ENCODE data around the gene PLD1.

PLD1 gene

DNA sequence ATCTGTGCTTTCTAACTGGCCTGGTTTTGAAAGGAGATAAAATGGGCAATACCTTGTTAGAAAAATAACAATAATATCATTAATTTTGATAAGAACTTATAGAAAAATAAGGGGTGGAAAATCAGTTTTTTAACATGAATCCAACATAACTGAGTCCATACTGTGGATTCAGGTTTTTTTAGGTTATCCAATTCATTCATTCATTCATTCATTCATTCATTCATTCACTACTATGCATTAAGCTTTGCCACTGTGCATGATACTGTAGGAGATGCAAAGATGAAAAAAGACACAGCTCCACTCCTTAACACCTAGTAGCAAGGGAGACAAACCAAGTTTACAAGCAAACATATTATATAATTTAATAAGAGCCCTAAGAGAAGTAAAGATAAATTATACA lies 253.1 kb downstream of the PLD1 start:
- no peak overlapping the region for H2BK12ac ChIP-seq (ENCODE audit: low read length)
- no peak overlapping the region for H2AK5ac ChIP-seq (ENCODE audit: low read length)
- no peaks in the 10 kb centered on the region for H3K4me1 ChIP-seq (ENCODE audit: control insufficient read depth in 1 of 2, insufficient read depth in 2 of 2, low read length in 2 of 2)
- no peak overlapping the region for H3K4ac ChIP-seq (ENCODE audit: low read depth, low read length)
- no peaks in the 10 kb centered on the region for H3K27me3 ChIP-seq (ENCODE audit: insufficient read depth, low read length)
- no peak overlapping the region for H4K8ac ChIP-seq (ENCODE audit: low read depth, low read length)
- no peak overlapping the region for H3K9ac ChIP-seq (ENCODE audit: low read length)
- H3K79me2 ChIP-seq (ENCODE audit: control insufficient read depth, insufficient read depth, low read length, poor library complexity), result no peaks in the 10 kb centered on the region
- H3K14ac ChIP-seq (ENCODE audit: low read length), result no peak overlapping the region
- no peak overlapping the region for H2BK120ac ChIP-seq (ENCODE audit: insufficient read depth, low read length, poor library complexity)
- no peak overlapping the region for H3K4me3 ChIP-seq (ENCODE audit: low read depth, low read length)
- no peaks in the 10 kb centered on the region for H3K9me3 ChIP-seq (ENCODE audit: insufficient read depth, low read depth, low read length)
- no peaks in the 10 kb centered on the region for H3K36me3 ChIP-seq (ENCODE audit: control insufficient read depth in 1 of 2, insufficient read depth in 2 of 2, low read length in 2 of 2)
- no peak for DNase-seq
- H3K27ac ChIP-seq (ENCODE audit: low read depth, low read length), result no peak overlapping the region
- H2AFZ ChIP-seq (ENCODE audit: insufficient read depth, low read length, poor library complexity), result no peak overlapping the region
- H3K18ac ChIP-seq (ENCODE audit: low read length), result no peak overlapping the region
- H4K91ac ChIP-seq (ENCODE audit: low read depth, low read length), result no peak overlapping the region
- H4K12ac ChIP-seq (ENCODE audit: low read depth, low read length), result no peak overlapping the region
- no peak overlapping the region for H3K23ac ChIP-seq (ENCODE audit: low read length)
- H3K79me1 ChIP-seq (ENCODE audit: low read length), result no peaks in the 10 kb centered on the region
- no peak overlapping the region for H3K4me2 ChIP-seq (ENCODE audit: low read length)
- H2BK5ac ChIP-seq (ENCODE audit: low read depth, low read length, poor library complexity), result no peak overlapping the region

DNA sequence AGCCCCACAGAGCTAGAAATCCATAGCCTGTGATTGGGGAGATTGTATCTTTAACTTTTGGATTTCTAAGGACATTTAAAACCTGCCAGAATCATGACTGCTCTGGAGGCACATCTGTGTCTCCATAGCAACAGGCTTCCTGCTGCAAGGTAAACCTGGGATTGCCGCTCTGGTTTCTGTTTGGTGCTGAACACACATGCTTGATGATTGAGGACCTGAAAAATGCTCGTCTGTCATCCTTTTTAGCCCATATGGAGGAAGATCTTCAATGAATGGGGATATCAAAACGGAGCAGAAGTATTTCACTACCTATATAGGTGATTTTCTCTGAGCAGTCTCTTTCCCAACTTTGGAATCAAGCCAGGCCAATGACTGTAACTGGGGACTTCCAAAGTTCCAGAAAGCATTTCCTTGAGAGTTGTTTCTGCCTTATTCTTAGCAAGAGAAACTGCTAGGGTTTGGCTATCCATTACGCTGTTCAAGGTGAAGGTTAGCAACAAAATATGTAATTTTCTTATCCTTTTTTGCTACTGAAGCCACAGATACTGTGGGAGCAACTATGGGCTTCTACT lies 253.6 kb downstream of the PLD1 start:
- H2BK5ac ChIP-seq (ENCODE audit: low read depth, low read length, poor library complexity), result no peak overlapping the region
- H3K18ac ChIP-seq (ENCODE audit: low read length), result no peak overlapping the region
- H2BK120ac ChIP-seq (ENCODE audit: insufficient read depth, low read length, poor library complexity), result no peak overlapping the region
- H3K23ac ChIP-seq (ENCODE audit: low read length), result no peak overlapping the region
- no peaks in the 10 kb centered on the region for H3K79me2 ChIP-seq (ENCODE audit: control insufficient read depth, insufficient read depth, low read length, poor library complexity)
- H3K27ac ChIP-seq (ENCODE audit: low read depth, low read length), result no peak overlapping the region
- H4K8ac ChIP-seq (ENCODE audit: low read depth, low read length), result no peak overlapping the region
- H4K91ac ChIP-seq (ENCODE audit: low read depth, low read length), result no peak overlapping the region
- no CpG with 5 or more reads among the region's 4 CpGs for WGBS (ENCODE audit: extremely low coverage, insufficient coverage, insufficient read length)
- no peak overlapping the region for H2AFZ ChIP-seq (ENCODE audit: insufficient read depth, low read length, poor library complexity)
- H3K9ac ChIP-seq (ENCODE audit: low read length), result no peak overlapping the region
- no peaks in the 10 kb centered on the region for H3K9me3 ChIP-seq (ENCODE audit: insufficient read depth, low read depth, low read length)
- no peaks in the 10 kb centered on the region for H3K36me3 ChIP-seq (ENCODE audit: control insufficient read depth in 1 of 2, insufficient read depth in 2 of 2, low read length in 2 of 2)
- H3K4me1 ChIP-seq (ENCODE audit: control insufficient read depth in 1 of 2, insufficient read depth in 2 of 2, low read length in 2 of 2), result no peaks in the 10 kb centered on the region
- H3K79me1 ChIP-seq (ENCODE audit: low read length), result no peaks in the 10 kb centered on the region
- DNase-seq, result no peak
- no peak overlapping the region for H2BK12ac ChIP-seq (ENCODE audit: low read length)
- no peak overlapping the region for H4K12ac ChIP-seq (ENCODE audit: low read depth, low read length)
- no peak overlapping the region for H2AK5ac ChIP-seq (ENCODE audit: low read length)
- no peak overlapping the region for H3K14ac ChIP-seq (ENCODE audit: low read length)
- H3K4ac ChIP-seq (ENCODE audit: low read depth, low read length), result no peak overlapping the region
- H3K4me2 ChIP-seq (ENCODE audit: low read length), result no peak overlapping the region
- no peak overlapping the region for H3K4me3 ChIP-seq (ENCODE audit: low read depth, low read length)
- H3K27me3 ChIP-seq (ENCODE audit: insufficient read depth, low read length), result no peaks in the 10 kb centered on the region

DNA sequence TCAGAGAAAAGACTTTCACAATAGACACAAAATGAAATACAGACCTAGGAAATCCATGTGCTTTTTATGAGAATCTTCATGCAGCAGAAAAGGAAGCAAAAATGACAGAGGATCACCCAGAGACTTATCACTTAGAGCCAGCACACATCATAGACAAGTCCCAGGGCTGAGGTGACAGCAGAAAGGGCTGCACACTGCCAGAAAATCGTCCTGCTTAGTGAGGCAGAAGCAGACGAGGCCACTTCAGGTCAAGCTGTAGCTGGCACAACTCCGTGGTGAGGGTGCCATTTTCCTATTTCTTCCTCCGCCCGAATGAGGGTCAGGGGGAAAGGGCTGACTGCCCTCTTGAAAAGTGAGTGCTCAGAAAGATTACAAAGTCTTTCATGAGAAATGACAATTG lies 254.1 kb downstream of the PLD1 start:
- no peak overlapping the region for H3K14ac ChIP-seq (ENCODE audit: low read length)
- H3K36me3 ChIP-seq (ENCODE audit: control insufficient read depth in 1 of 2, insufficient read depth in 2 of 2, low read length in 2 of 2), result no peaks in the 10 kb centered on the region
- no peak overlapping the region for H4K8ac ChIP-seq (ENCODE audit: low read depth, low read length)
- no peak overlapping the region for H3K4ac ChIP-seq (ENCODE audit: low read depth, low read length)
- no peak overlapping the region for H2BK5ac ChIP-seq (ENCODE audit: low read depth, low read length, poor library complexity)
- no peak overlapping the region for H3K18ac ChIP-seq (ENCODE audit: low read length)
- no peaks in the 10 kb centered on the region for H3K79me2 ChIP-seq (ENCODE audit: control insufficient read depth, insufficient read depth, low read length, poor library complexity)
- H4K12ac ChIP-seq (ENCODE audit: low read depth, low read length), result no peak overlapping the region
- no peaks in the 10 kb centered on the region for H3K4me1 ChIP-seq (ENCODE audit: control insufficient read depth in 1 of 2, insufficient read depth in 2 of 2, low read length in 2 of 2)
- no peak overlapping the region for H3K4me2 ChIP-seq (ENCODE audit: low read length)
- H3K23ac ChIP-seq (ENCODE audit: low read length), result no peak overlapping the region
- no peak overlapping the region for H2BK12ac ChIP-seq (ENCODE audit: low read length)
- H3K9me3 ChIP-seq (ENCODE audit: insufficient read depth, low read depth, low read length), result no peaks in the 10 kb centered on the region
- H3K27ac ChIP-seq (ENCODE audit: low read depth, low read length), result no peak overlapping the region
- H3K9ac ChIP-seq (ENCODE audit: low read length), result no peak overlapping the region
- WGBS (ENCODE audit: extremely low coverage, insufficient coverage, insufficient read length), result no CpG with 5 or more reads among the region's 5 CpGs
- H3K4me3 ChIP-seq (ENCODE audit: low read depth, low read length), result no peak overlapping the region
- H3K27me3 ChIP-seq (ENCODE audit: insufficient read depth, low read length), result no peaks in the 10 kb centered on the region
- no peak overlapping the region for H2AK5ac ChIP-seq (ENCODE audit: low read length)
- H3K79me1 ChIP-seq (ENCODE audit: low read length), result no peaks in the 10 kb centered on the region
- no peak for DNase-seq
- H2BK120ac ChIP-seq (ENCODE audit: insufficient read depth, low read length, poor library complexity), result no peak overlapping the region
- no peak overlapping the region for H4K91ac ChIP-seq (ENCODE audit: low read depth, low read length)
- no peak overlapping the region for H2AFZ ChIP-seq (ENCODE audit: insufficient read depth, low read length, poor library complexity)

DNA sequence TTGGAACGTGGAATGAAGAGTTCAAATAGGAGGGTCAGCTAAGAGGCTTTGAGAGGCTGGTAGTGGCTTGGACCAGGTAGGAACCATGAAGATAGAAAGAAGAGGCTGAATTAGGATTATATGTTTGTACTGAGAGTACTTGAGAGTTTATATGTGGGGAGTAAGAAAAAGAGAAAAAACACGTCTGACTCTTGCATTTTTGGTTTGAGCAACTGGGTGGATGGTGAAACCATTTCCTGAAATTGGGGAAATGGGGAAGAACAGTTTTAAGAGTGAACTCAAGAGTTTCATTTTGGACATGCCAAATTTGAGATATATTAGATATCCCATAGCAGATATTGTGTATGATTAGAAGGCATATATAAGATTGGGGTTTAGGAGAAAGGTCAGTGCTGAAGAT lies 257.2 kb downstream of the PLD1 start:
- DNase-seq, result peak in 1 of 2 donors; percentile 7
- no peak overlapping the region for H2BK5ac ChIP-seq (ENCODE audit: low read depth, low read length, poor library complexity)
- H3K79me1 ChIP-seq (ENCODE audit: low read length), result peaks cover 2% of the 10 kb centered on the region
- H3K14ac ChIP-seq (ENCODE audit: low read length), result no peak overlapping the region
- H3K27me3 ChIP-seq (ENCODE audit: insufficient read depth, low read length), result no peaks in the 10 kb centered on the region
- no peak overlapping the region for H3K23ac ChIP-seq (ENCODE audit: low read length)
- no CpG with 5 or more reads among the region's 2 CpGs for WGBS (ENCODE audit: extremely low coverage, insufficient coverage, insufficient read length)
- no peak overlapping the region for H4K8ac ChIP-seq (ENCODE audit: low read depth, low read length)
- H3K4ac ChIP-seq (ENCODE audit: low read depth, low read length), result no peak overlapping the region
- H3K9me3 ChIP-seq (ENCODE audit: insufficient read depth, low read depth, low read length), result no peaks in the 10 kb centered on the region
- no peak overlapping the region for H4K12ac ChIP-seq (ENCODE audit: low read depth, low read length)
- H2AK5ac ChIP-seq (ENCODE audit: low read length), result no peak overlapping the region
- H3K4me1 ChIP-seq (ENCODE audit: control insufficient read depth in 1 of 2, insufficient read depth in 2 of 2, low read length in 2 of 2), result peaks cover 0 to 2% of the 10 kb centered on the region in 2 experiments
- H3K18ac ChIP-seq (ENCODE audit: low read length), result no peak overlapping the region
- H3K4me3 ChIP-seq (ENCODE audit: low read depth, low read length), result no peak overlapping the region
- H3K9ac ChIP-seq (ENCODE audit: low read length), result no peak overlapping the region
- no peaks in the 10 kb centered on the region for H3K79me2 ChIP-seq (ENCODE audit: control insufficient read depth, insufficient read depth, low read length, poor library complexity)
- no peak overlapping the region for H2AFZ ChIP-seq (ENCODE audit: insufficient read depth, low read length, poor library complexity)
- H2BK120ac ChIP-seq (ENCODE audit: insufficient read depth, low read length, poor library complexity), result no peak overlapping the region
- H3K27ac ChIP-seq (ENCODE audit: low read depth, low read length), result no peak overlapping the region
- H3K4me2 ChIP-seq (ENCODE audit: low read length), result no peak overlapping the region
- H4K91ac ChIP-seq (ENCODE audit: low read depth, low read length), result no peak overlapping the region
- no peaks in the 10 kb centered on the region for H3K36me3 ChIP-seq (ENCODE audit: control insufficient read depth in 1 of 2, insufficient read depth in 2 of 2, low read length in 2 of 2)
- no peak overlapping the region for H2BK12ac ChIP-seq (ENCODE audit: low read length)
